SK-N-SH (cell line): ENCODE data around the gene TTC7B. TPM values are rescaled to one million over a fixed set of nuclear protein-coding genes. Genes with fewer than 3 reads are reported as not detected.

Experiments used
- CTCF ChIA-PET: fragments of 300-600, 350-600 bp; formaldehyde crosslinking; extraction: SDS; loops from one replicate; lab custom pipeline; 2021; lab: Yijun Ruan, JAX
- POLR2A ChIA-PET: fragments of 350-600 bp; sonication (Branson Sonifier 250); formaldehyde crosslinking; extraction: SDS; loops from one replicate; lab custom pipeline; 2020; ENCODE audit warnings: antibody characterized with exemption, inconsistent platforms; lab: Yijun Ruan, JAX
- DNase-seq: peaks from one replicate; pipeline ENCODE4 v3.0.0; 2012
- H2AFZ ChIP-seq: fragments of 200-600 bp; sonication (generic); 2 replicates; pipeline ENCODE4 v1.8.1; 2016; ENCODE audit warnings: antibody characterized with exemption, mild to moderate bottlenecking, low read depth
- H3F3A ChIP-seq: fragments of 200-600 bp; sonication (generic); replicated peaks from 2 replicates; pipeline ENCODE3; 2016; ENCODE audit warnings: antibody characterized with exemption, mild to moderate bottlenecking; ENCODE audit not compliant: insufficient read depth
- H3K27ac ChIP-seq, 2 experiments: fragments of 200-500 bp in 1 of 2; fragments of 200-600 bp in 1 of 2; sonication (Bioruptor generic) in 1 of 2; sonication (generic), shearing (Covaris generic) in 1 of 2; 2 replicates each; pipeline versions ENCODE4 v1.5.1 to v1.6.1; 2014 to 2016; ENCODE audit warnings: low read depth in 2 of 2, inconsistent platforms in 1 of 2, low read length in 1 of 2, mild to moderate bottlenecking in 1 of 2, mixed read lengths in 1 of 2
- H3K27me3 ChIP-seq: fragments of 200-600 bp; sonication (generic), shearing (Covaris generic); 2 replicates; pipeline ENCODE4 v1.6.1; 2016; ENCODE audit warnings: mixed run types; ENCODE audit not compliant: insufficient read depth
- H3K36me3 ChIP-seq, 2 experiments: fragments of 200-500 bp in 1 of 2; fragments of 200-600 bp in 1 of 2; sonication (Bioruptor generic) in 1 of 2; sonication (generic) in 1 of 2; replicated peaks in 1 of 2; 2 replicates each; pipeline versions ENCODE3 to v1.5.1; 2014 to 2016; ENCODE audit warnings: low read length in 1 of 2, mild to moderate bottlenecking in 1 of 2; ENCODE audit not compliant: insufficient read depth in 2 of 2, control insufficient read depth in 1 of 2
- H3K4me1 ChIP-seq, 2 experiments: fragments of 200-500 bp in 1 of 2; fragments of 200-600 bp in 1 of 2; sonication (Bioruptor generic) in 1 of 2; sonication (generic), shearing (Covaris generic) in 1 of 2; 2 replicates each; pipeline versions ENCODE4 v1.5.1 to v1.6.1; 2014 to 2016; ENCODE audit warnings: low read depth in 1 of 2, low read length in 1 of 2, mixed run types in 1 of 2; ENCODE audit not compliant: insufficient read depth in 2 of 2, control insufficient read depth in 1 of 2
- H3K4me2 ChIP-seq: fragments of 200-600 bp; sonication (generic), shearing (Covaris generic); 2 replicates; pipeline ENCODE4 v1.6.1; 2017; ENCODE audit warnings: mixed run types
- H3K4me3 ChIP-seq, 2 experiments: fragments of 200-500 bp in 1 of 2; fragments of 200-600 bp in 1 of 2; sonication (Bioruptor generic) in 1 of 2; sonication (generic), shearing (Covaris generic) in 1 of 2; 2 replicates each; pipeline versions ENCODE4 v1.5.1 to v1.8.1; 2014 to 2016; ENCODE audit warnings: low read depth in 2 of 2, inconsistent platforms in 1 of 2, low read length in 1 of 2, mild to moderate bottlenecking in 1 of 2, mixed read lengths in 1 of 2, moderate library complexity in 1 of 2
- H3K79me2 ChIP-seq: fragments of 200-600 bp; sonication (generic); 2 replicates; pipeline ENCODE4 v1.8.1; 2017; ENCODE audit warnings: mild to moderate bottlenecking; ENCODE audit not compliant: insufficient read depth
- H3K9ac ChIP-seq: fragments of 200-600 bp; sonication (generic); 2 replicates; pipeline ENCODE4 v1.6.1; 2017; ENCODE audit warnings: mixed run types
- H3K9me2 ChIP-seq: fragments of 200-600 bp; sonication (generic); 2 replicates; pipeline ENCODE4 v1.6.1; 2017; ENCODE audit warnings: mixed run types
- H3K9me3 ChIP-seq: fragments of 200-600 bp; sonication (generic); 2 replicates; pipeline ENCODE4 v1.6.1; 2017; ENCODE audit warnings: mixed run types, mild to moderate bottlenecking, moderate library complexity
- H4K20me1 ChIP-seq: fragments of 200-600 bp; sonication (generic); 2 replicates; pipeline ENCODE4 v1.6.1; 2017; ENCODE audit warnings: mild to moderate bottlenecking, mixed run types; ENCODE audit not compliant: insufficient read depth
- CHD2 ChIP-seq: fragments of 150-350 bp; IDR thresholded peaks from 2 replicates; pipeline ENCODE4 v1.6.1; 2018; ENCODE audit warnings: low read length; ENCODE audit not compliant: partially characterized antibody
- CTCF ChIP-seq: fragments of 200-600 bp; sonication (generic); IDR thresholded peaks from 2 replicates; pipeline ENCODE4 v1.6.1; 2017; ENCODE audit warnings: antibody characterized with exemption, mild to moderate bottlenecking, moderate library complexity
- ELF1 ChIP-seq: IDR thresholded peaks from 2 replicates; pipeline ENCODE4 v1.4.0; 2012
- EP300 ChIP-seq, 2 experiments: IDR thresholded peaks; 2 replicates each; pipeline versions ENCODE4 v1.4.0 to v1.6.1; 2012; ENCODE audit warnings: borderline replicate concordance in 1 of 2, low read depth in 1 of 2, low read length in 1 of 2
- EZH2phosphoT487 ChIP-seq: fragments of 200-600 bp; sonication (generic); IDR thresholded peaks from 2 replicates; pipeline ENCODE4 v1.6.1; 2017; ENCODE audit warnings: low read depth, mixed run types, mild to moderate bottlenecking, antibody characterized with exemption, moderate library complexity, borderline replicate concordance
- FOSL2 ChIP-seq: IDR thresholded peaks from 2 replicates; pipeline ENCODE4 v1.4.0; 2012; ENCODE audit warnings: low read depth, mild to moderate bottlenecking, moderate library complexity, borderline replicate concordance
- FOXM1 ChIP-seq: IDR thresholded peaks from 2 replicates; pipeline ENCODE4 v1.4.0; 2012; ENCODE audit warnings: low read depth, mild to moderate bottlenecking
- GABPA ChIP-seq: IDR thresholded peaks from 2 replicates; pipeline ENCODE4 v1.4.0; 2012; ENCODE audit warnings: low read depth, mild to moderate bottlenecking
- MAX ChIP-seq: IDR thresholded peaks from 2 replicates; pipeline ENCODE4 v1.4.0; 2012; ENCODE audit warnings: low read depth
- MXI1 ChIP-seq: IDR thresholded peaks from 2 replicates; pipeline ENCODE4 v1.6.1; 2012; ENCODE audit warnings: mild to moderate bottlenecking, low read depth, low read length, improper control_type of control experiment
- NFIC ChIP-seq: IDR thresholded peaks from 2 replicates; pipeline ENCODE4 v1.4.0; 2012; ENCODE audit warnings: borderline replicate concordance
- NRF1 ChIP-seq: IDR thresholded peaks from 2 replicates; pipeline ENCODE4 v1.6.1; 2012; ENCODE audit warnings: low read depth, mild to moderate bottlenecking, low read length
- POLR2AphosphoS5 ChIP-seq: IDR thresholded peaks from 2 replicates; pipeline ENCODE4 v1.6.1; 2012; ENCODE audit warnings: low read depth, low read length
- RAD21 ChIP-seq: IDR thresholded peaks from 2 replicates; pipeline ENCODE4 v1.6.1; 2012; ENCODE audit warnings: mild to moderate bottlenecking, low read length
- RCOR1 ChIP-seq: fragments of 150-350 bp; IDR thresholded peaks from 2 replicates; pipeline ENCODE4 v1.6.1; 2017; ENCODE audit warnings: antibody characterized with exemption, low read length
- RFX5 ChIP-seq: IDR thresholded peaks from 2 replicates; pipeline ENCODE4 v1.6.1; 2012; ENCODE audit warnings: mild to moderate bottlenecking, improper control_type of control experiment, low read length
- SIN3A ChIP-seq: IDR thresholded peaks from 2 replicates; pipeline ENCODE4 v1.6.1; 2012; ENCODE audit warnings: low read depth, mild to moderate bottlenecking, low read length, moderate library complexity, borderline replicate concordance
- SMC3 ChIP-seq: IDR thresholded peaks from 2 replicates; pipeline ENCODE4 v1.6.1; 2012; ENCODE audit warnings: low read depth, low read length, improper control_type of control experiment
- TAF1 ChIP-seq: IDR thresholded peaks from 2 replicates; pipeline ENCODE4 v1.6.1; 2012; ENCODE audit warnings: low read depth, mild to moderate bottlenecking, low read length, moderate library complexity, borderline replicate concordance
- TCF12 ChIP-seq: IDR thresholded peaks from 2 replicates; pipeline ENCODE4 v1.4.0; 2012
- TEAD4 ChIP-seq: IDR thresholded peaks from 2 replicates; pipeline ENCODE4 v1.4.0; 2012; ENCODE audit warnings: mild to moderate bottlenecking, borderline replicate concordance; ENCODE audit not compliant: insufficient read depth
- USF2 ChIP-seq: fragments of 150-350 bp; IDR thresholded peaks from 2 replicates; pipeline ENCODE4 v1.6.1; 2017; ENCODE audit warnings: antibody characterized with exemption, low read length, low read depth, borderline replicate concordance
- YY1 ChIP-seq: IDR thresholded peaks from 2 replicates; pipeline ENCODE4 v1.4.0; 2012; ENCODE audit warnings: low read depth, mild to moderate bottlenecking
- ZBTB33 ChIP-seq: IDR thresholded peaks from 2 replicates; pipeline ENCODE4 v1.4.0; 2012; ENCODE audit warnings: low read depth, borderline replicate concordance
- WGBS: methylation state at CpG from one replicate; pipeline ENCODE4 v1.1.6; 2017; ENCODE audit warnings: low lambda C conversion rate; 5-methylcytosine and 5-hydroxymethylcytosine counted together
- polyA plus RNA-seq, 3 experiments: library from polyadenylated mRNA; depleted of rRNA; stranded (reverse); fragments of >200 nt; gene quantifications; 2 replicates each; pipeline ENCODE4 v1.2.3, GENCODE V29; 2012

Gene TTC7B
- polyA plus RNA-seq, 1 of the 3 experiments (the other 2 are of a cell fraction), result 43.1 TPM

GRCh38 chr14:90758028-90758889, 58.0 kb downstream of the TTC7B start:
- Histone ChIP-seq H3K79me2 (peaks cover under 1% of the 10 kb centered on the region; the same call in 1 of the 2 replicates), H3K4me2 (peak overlapping the region; percentile 90), H3K36me3 (peaks cover 0 to 5% of the 10 kb centered on the region in 2 experiments), H3K27me3 (no peaks in the 10 kb centered on the region), H3K4me1 (peaks cover 9 to 21% of the 10 kb centered on the region in 2 experiments; a peak in 3 of 4 replicates), H2AFZ (peak overlapping the region; percentile 95), H3K9me3 (peaks cover 5% of the 10 kb centered on the region; the same call in 1 of the 2 replicates), H3K27ac (peak overlapping the region; percentile 41 to 64; a peak in 3 of 4 replicates), H3K9me2 (no peaks in the 10 kb centered on the region), H3K4me3 (peak overlapping the region; percentile 52 to 71), H4K20me1 (no peaks in the 10 kb centered on the region), H3K9ac (peak overlapping the region; percentile 67), H3F3A (peaks cover 3% of the 10 kb centered on the region)
- ChIA-PET CTCF (interaction anchor here (0.6 to 5.7 kb wide), 60 partner anchors 9 to 500 kb away, joined by 3 to 61 read pairs (median 6); partner anchors contain the start of gene CALM1), POLR2A (interaction anchor here (0.5 to 2.5 kb wide), 8 partner anchors 19 to 493 kb away, joined by 3 to 11 read pairs (median 3); partner anchors contain the start of gene CALM1)
- WGBS, result 12% methylated on average over 31 of the region's 71 CpGs
- peak; percentile 100 for DNase-seq
- TF ChIP-seq MAX (no peak; the same call in 1 of the 2 replicates), NRF1 (peak; percentile 85), MXI1 (no peak), FOSL2 (no peak), EP300 (IDR thresholded peaks at IDR 0.05; ENCODE audit: borderline replicate concordance in 1 of 2, low read depth in 1 of 2, low read length in 1 of 2) (no peak), TEAD4 (no peak), CTCF (peak; percentile 74), ELF1 (no peak), SMC3 (peak; percentile 90), TCF12 (no peak), RFX5 (no peak), POLR2AphosphoS5 (no peak), ZBTB33 (no peak), NFIC (no peak), TAF1 (no peak), RAD21 (peak; percentile 86), YY1 (no peak), EZH2phosphoT487 (no peak), FOXM1 (no peak), CHD2 (peak; percentile 36), GABPA (no peak), USF2 (no peak), SIN3A (no peak), RCOR1 (no peak)
